HG02610 (cell line): ENCODE results near the gene UHMK1.
A peak's percentile ranks its signal among the peaks of the same experiment; 100 is the strongest.

ENCODE experiments used
- ATAC-seq: cut with Tn5 transposase; IDR thresholded peaks from one replicate; pipeline ENCODE4 v1.9.1; 2021; ENCODE audit warnings: mild to moderate bottlenecking, moderate library complexity; ENCODE audit not compliant: unreplicated experiment

Gene UHMK1

DNA sequence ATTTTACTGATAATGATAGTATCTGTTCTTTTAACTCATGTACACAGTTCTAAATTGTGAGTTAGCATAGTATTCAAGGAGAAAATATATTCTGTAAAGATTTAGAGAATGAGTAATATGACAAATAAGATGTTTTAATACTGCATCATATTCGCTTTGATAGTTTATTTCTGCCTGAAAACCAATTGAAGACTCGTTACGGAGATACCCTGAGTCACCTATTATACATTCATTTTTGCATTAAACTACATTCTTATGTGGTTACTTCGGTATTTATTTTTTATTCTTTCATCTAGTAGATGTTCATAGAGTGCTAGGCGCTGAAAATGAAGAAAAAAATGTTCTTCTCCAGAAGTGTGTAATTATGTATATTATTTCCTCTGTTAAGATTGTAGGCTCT lies 5.3 kb downstream of the UHMK1 start:
- ATAC-seq: no peak

DNA sequence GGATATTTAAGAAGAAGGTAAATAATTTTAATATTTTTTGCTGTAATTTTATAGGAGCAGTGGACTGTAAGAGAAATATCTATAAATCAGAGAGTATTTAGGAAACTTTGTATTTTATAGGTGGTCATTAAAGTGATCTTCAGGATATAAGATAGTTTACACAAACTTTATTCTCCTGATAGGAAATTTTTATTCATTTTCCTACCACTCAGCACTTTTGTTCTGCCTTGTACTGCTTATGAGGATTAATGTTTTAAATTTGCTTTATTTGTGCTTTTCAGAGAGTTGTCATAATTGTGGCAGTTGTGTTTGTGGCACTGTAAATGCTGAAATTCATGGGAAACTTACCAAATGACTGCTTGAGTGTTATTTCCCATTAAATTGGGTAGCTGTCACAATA lies 29.7 kb downstream of the UHMK1 start:
- ATAC-seq: no peak

DNA sequence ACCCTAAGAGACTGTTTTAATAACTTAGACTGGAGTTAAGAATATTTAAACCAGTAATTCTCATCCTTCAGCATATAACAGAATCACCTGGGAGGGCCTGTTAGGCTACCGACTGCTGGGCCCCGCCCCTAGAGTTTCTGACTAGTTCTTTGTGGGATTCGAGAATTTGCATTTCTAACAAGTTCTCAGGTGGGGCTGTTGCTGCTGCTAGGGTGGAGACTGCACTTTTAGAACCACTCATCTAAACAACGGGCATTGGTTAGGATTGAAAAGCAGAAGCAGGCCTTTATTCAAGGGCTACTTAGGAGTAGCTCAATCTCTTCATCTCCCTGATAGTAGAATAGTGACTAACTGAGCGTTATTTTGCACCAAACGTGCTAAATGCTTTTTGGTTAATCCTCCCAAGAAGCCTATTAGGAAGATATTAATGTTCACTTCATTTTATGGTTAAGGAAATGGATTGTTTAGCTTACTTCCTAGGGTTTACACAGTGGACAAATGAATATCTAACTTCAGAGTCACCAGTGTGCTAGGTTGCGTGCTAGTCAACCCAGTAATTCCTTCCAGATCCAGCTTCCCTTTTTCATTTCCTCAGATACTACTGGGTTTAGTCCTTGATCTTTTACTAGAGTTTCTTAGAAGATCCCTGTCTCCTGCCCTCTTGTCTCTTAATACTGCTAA lies 32.8 kb downstream of the UHMK1 start:
- peak; percentile 92 for ATAC-seq

DNA sequence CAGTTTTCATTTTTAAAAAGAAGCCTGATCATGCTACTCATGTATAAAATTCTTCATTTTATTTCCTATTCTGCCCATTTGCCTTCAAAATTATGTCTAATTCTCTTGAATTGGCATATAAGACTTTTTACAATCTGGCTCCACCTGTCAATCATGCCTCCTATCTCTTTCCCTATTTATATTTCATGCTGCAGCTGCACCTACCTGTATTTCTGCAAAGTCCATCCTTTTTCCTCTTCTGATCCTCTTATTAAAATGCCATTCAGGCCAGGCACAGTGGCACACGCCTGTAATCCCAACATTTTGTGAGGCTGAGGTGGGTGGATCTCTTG lies 33.3 kb downstream of the UHMK1 start:
- ATAC-seq: no peak

DNA sequence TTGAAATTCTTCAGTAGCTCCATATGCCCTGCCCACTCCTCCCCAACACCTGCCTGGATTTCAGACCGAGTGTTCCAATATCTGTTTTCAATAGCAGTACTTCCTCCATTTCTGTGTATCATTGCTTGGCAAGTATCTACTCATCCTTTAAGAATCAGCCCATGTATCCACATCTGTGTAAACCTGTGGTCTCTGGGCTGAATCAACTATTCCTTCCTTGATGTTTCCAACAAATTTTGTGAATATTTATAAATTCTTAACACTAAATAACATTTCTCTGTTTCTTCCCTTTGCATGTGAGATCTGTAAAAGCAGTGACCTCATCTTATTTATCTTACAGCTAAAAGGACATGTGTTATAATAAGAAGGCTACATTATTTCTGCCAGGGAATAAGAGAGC lies 37.9 kb downstream of the UHMK1 start:
- ATAC-seq: no peak

DNA sequence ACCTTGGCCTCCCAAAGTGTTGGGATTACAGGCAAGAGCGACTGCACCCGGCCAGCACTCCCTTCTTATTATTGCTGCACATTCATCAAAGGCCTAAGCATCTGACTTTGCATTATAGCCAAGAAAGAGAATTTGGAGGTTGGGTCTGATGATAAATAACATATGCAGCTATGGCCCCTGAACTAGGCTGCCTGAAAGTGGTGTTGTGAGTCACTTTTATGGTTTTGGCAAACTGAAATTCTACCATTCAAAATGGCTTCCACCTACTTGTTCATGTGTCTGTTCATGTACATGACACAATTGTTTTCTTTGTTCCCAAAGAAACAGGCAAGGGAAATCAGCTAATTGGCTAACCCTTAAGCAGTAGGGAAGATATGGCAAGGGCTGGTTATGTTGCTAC lies 38.9 kb downstream of the UHMK1 start:
- ATAC-seq: no peak

DNA sequence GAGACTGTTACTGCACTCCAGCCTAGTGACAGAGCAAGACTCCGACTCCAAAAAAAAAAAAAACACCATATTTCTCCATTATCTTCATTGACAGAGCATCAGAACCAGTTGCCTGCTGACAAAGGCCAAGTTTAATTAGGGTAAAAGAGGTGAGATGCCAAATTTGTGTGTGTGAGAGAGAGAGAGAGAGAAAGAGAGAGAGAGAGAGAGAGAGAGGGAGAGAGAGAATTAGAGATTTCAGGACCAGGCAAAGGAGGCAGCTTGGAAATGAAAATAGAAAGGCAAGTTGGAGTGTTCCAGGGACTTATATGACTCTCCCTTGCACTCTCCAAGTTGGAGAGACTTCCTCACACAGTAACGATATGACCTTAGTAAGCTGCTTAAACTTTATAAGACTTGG lies 39.6 kb downstream of the UHMK1 start:
- no peak for ATAC-seq

DNA sequence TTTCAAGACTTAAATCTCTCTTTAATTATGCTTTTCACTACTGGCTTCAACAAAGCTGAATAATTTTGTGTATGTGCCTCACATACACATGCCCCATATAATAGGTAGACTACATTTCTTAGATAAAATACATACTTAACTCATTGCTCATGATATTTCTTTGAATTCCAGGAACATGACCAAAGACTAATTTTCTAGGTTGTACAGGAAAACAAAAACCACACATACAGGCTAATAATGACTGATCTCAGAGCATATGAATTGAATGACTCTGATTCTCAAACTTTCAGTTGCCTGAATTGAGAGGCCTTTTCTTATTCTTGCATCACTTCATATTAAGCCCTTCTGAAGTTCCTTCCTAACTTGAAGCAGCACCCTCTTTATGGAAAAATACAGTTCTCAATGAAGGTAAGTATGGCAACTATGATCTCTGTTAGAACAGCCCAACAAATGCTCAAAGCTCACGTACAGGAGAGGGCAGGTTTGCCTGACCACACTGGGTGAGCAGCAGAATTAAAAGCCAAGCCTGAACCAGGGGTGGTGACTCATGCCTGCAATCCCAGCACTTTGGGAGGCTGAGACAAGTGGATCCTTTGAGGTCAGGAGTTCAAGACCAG lies 41.3 kb downstream of the UHMK1 start:
- ATAC-seq: no peak

DNA sequence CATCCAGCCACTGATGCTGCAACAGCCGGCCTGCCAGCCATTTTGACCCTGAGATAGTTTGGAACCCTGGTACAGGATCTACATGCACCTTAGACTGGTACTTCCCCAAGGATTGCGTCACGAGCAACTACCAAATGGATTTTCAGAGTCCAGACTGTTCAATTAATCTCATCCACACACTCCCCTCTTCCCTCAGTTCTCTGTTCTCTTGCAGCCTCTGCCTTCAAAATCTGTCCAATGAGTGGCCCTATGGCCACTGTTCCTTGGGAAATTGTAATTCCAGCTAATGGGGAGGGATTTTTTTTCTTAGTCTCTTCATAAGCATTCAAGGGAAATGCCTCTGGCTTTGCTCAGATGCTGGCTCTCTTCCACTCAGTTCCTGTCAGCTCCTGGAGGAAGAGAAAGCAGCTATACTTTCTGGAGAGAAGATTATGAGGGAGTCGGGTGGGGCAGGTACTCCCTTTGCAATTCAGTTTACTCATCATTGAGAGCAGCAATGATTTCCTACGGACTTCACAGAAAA lies 44.1 kb downstream of the UHMK1 start:
- no peak for ATAC-seq

DNA sequence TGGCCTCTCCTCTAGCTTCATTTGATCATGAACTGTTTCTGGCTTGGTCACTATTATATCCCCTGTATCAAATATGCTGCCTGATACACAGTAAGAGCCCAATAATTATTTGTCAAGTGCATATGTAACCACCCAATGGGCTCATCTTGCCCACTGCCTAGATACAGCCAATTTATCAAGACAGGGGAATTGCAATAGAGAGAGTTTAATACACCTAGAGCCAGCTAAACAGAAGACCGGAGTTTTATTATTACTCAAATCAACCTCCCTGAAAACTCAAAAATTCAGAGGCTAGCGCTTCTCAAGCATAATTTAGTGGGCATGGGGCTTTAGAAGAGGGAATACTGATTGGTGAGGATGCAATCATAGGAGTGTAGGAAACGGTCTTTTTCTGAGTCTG lies 45.6 kb downstream of the UHMK1 start:
- no peak for ATAC-seq

DNA sequence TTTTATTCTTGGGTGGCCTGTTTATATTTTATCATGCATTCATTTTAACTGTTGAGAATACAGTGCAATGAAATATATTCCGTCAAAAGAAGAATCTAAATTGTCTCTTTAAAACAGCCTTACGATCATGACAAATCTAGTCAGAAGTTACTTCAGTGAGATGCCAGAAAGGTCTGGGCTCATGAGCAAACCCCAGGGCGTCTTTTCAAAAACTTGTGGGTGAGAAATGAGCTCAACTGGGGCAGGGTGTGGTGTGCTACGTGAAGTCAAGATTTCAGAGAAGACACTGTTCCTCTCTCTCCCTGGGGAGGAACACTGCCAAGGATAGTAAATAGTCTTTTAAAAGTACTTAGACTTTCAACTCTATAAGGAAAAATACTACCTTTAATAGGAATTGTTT lies 50.6 kb downstream of the UHMK1 start:
- ATAC-seq: no peak

DNA sequence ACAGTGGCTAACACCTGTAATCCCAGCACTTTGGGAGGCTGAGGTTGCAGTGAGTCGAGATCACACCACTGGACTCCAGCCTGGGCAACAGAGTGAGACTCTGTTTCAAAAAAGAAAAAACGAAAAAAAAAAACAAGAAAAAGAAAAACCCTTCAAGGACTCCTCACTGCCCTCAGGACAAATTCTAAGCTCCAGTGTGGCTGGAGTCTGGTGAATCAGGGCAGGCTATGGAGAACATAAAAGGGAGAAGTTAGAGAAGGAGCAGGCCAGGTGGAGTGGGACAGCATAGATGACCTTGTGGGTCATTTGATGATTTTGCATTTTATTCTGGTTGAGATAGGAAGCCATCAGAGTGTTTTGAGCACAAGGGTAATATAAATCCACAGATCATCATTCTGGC lies 51.4 kb downstream of the UHMK1 start:
- no peak for ATAC-seq

DNA sequence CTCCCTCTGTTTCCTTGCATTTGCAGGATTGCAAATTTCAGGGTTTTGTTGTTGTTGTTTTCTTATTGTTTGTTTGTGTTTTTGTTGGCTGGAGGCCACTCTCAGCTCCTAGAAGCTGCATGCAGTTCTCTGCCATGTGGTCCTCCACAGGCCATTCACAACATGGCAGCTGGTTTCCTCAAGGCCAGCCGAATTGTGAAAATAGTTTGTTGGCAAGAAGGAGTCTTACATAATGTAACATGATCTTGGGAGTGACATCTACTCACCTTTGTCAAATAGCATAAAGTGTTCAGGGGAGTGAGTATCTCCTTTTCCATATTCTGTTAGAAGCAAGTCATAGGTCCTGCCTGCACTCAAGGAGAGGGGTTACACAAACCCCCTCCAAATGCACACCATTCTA lies 53.3 kb downstream of the UHMK1 start:
- ATAC-seq: no peak

DNA sequence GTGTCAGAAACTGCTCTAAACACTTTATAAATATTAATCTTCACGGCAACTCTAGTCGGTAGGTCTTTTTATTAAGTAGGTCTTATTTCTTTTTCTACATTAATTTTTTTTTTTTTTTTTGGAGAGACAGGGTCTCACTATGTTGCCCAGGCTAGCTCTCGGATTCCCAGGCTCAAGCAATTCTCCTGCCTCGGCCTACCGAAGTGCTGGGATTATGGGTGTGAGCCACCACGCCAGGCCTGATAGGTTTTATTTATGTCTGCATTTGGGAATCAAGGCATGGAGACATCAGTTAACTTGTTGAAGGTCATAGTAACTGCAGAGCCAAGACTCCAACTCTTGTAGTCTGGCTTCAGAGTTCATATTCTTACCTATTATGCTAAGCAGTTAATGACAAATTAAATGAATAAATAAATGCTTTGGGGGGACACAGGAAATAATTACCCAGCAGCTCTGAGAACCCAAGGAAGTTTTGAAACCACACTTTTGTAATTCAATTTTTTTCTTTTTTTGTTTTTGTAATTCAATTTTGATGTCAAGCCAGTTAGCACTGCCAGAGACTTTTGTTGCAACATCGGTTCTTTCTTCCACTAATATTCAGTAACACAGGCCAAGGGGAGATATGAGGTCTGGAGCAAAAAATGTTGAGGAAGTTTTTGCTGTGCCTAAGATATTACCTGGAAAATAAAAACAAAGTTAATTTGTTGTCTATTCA lies 54.5 kb downstream of the UHMK1 start:
- ATAC-seq: no peak

DNA sequence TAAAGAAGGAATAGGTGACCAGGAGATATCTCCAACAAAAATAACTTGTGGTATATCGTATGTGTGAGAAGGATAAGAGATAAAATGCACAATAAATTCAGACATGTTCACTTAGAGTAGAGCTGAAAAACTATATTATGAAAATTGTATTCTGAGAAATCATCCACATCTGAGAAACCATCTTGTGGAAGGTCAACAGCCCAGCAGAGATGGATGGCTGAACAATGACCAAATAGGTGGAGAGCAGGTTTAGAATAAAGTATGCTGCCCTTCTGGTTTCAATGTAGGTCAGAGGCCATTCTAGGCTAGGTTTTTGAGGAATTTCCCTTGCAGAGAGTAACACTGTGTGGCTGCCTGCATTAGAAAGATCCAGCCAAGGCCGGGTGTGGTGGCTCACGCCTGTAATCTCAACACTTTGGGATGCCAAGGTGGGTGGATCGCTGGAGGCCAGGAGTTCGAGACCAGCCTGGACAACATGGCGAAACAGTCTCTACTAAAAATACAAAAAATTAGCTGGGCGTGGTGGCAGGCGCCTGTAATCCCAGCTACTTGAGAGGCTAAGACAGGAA lies 55.1 kb downstream of the UHMK1 start:
- no peak for ATAC-seq

DNA sequence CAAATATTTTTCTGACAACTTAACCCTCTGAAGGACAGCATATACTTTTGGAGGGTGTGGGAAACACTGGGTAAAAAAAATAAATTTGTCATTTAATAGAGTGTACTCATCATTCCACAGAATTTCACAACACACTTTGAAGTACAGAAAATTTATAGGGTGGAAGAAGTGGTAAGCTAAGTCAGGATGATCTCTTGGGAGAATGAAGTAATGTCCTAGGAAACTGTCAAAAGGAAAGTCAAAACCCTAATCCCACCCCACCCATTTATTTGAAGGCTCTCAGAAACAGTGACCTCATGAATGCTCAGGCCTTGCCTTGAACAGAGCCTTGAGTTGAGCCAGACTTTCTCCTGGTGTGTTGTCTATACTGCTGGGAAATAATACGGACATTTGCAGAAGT lies 56.6 kb downstream of the UHMK1 start:
- ATAC-seq: no peak

DNA sequence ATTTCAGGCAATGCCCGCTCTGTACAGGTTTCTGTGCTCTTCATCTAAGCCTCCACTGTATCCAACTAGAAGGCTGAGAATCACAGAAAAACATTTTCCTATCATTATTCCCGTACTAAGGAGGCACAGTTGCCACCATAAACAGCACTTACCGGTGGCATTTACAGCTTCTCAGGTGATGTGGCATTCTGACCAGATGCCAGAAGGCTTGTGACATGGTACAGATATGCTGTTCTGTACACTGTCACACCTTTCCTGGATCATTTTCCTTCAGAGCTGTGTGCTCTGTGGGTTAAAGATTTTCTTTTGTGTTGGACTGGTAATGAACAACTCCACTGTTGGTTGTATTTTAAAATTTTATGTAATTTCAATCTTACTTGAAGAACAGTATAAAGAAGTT lies 59.9 kb downstream of the UHMK1 start:
- no peak for ATAC-seq

DNA sequence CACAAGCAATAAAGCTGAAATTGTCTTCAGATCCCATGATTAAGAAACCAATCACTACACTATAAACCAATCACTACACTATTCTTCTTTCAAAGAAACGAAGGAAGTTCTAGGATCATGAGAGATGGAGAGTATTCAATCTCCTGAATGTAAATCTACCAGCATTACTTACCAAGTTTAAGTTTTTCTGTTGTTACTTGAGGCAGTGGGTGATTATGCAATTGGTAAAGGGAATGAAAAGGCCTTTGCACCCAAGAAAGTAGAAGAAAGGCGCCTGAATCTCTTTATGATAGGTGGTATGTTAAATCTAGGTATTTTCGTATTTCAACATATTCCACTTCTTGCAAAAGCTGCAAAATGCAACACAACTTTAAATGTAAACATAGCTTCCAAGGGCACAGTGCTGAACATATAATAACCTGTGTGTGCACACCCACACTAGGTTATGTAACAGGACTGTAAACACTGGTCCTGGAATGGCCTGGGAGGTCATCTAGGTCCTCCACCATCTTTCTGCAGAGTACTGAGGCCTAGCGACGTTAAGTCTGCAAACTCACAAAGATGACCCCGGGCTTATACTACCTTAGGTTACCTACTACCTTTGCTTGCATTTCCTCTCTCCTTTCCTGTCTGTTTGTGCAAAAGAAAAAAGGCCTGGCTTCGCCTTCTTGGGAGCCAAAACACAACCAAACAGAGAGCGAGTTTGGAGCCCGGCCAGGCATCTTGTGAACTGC lies 62.9 kb downstream of the UHMK1 start:
- no peak for ATAC-seq

DNA sequence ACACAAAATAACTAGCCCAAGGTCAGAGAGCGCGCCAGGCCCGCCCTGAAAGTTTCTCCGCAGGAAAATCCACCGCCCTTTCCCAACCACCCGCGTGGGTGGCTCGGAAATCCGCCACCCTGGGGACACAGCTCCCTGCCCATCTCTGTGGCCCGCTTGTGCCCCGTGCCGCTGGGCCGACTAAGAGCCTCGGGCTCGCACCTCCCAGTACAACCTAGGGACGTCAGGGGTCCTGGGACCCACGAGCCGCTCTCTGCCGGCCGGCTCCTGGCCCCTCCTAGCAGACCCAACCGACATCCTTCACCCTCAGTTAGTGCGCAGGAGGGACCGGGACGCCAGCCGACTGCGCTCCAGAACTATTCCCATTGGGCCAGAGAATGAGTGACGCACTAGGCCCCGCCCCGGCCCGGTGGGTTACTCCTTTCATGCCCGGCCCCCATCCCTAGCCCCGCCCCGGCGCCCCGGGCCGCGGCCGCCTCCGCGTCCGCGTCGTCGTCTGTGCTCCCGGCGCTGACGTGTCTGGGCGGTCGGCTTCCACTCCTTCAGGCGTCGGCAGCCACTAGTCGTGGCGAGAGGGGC lies 63.5 kb downstream of the UHMK1 start:
- ATAC-seq: peak; percentile 96

DNA sequence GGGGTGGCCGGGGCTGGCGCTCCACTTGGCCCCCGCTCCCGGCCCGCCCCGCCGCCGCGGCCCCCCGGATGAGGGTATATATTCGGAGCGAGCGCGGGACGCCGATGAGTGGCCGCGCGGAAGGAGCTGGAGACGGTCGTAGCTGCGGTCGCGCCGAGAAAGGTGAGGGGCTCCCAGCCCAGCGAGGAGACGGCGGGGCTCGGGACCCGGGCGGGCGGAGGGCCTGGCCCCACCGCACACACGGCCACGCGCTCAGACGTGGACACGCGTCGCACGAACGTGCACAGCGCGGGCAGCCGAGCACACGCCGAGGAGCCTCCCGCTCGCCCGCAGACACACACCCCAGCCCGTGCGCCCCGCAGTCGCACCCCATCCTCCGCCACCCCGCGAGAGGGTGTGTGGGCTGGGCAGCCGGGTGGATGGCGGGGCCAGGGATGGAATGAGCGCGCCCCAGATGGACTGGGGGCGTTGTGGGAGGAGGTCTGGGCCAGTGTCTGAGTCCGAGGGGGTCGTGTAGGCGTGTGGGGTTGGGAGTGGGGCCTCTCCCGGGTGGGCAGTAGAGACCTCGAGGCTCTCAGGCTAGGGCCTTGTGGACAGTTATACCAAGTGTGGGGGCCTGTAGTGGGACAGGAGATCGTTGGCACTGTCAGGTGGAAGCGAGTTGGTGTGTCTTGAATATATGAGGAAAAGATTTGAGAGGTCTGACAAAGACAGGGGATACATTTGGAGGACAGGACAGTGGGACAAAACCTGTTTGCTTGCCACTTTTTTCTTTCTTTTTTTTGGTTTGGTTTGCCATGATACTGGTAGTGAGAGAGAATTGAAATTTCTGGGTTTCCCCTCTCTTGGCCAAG lies 64.2 kb downstream of the UHMK1 start, which contains the start of gene UAP1:
Gene UAP1 (plus strand): TSS at position 107 of the 854 bp plus-strand sequence. CDS start 4,347 bp downstream, outside the sequence.
- ATAC-seq: peak; percentile 23
